Fibroblast of lung (primary cell): ENCODE data around the gene TM7SF2. TPM values are rescaled to one million over a fixed set of nuclear protein-coding genes. Genes with fewer than 3 reads are reported as not detected.

Experiments
- DNase-seq, 2 donors: peaks; one replicate each; pipeline versions ENCODE4 v3.0.0 to v3.0.0-alpha.2; 2010; ENCODE audit warnings: low read depth in 2 of 2
- H2AFZ ChIP-seq: 2 replicates; pipeline ENCODE4 v1.5.1; 2012; ENCODE audit warnings: low read length, control low read depth, inconsistent platforms
- H3K27ac ChIP-seq: 2 replicates; pipeline ENCODE4 v1.5.1; 2011; ENCODE audit warnings: low read length, control low read depth; ENCODE audit not compliant: insufficient read depth
- H3K27me3 ChIP-seq: 2 replicates; pipeline ENCODE4 v1.5.1; 2011; ENCODE audit warnings: mild to moderate bottlenecking, low read length; ENCODE audit not compliant: control insufficient read depth, insufficient read depth
- H3K36me3 ChIP-seq: 2 replicates; pipeline ENCODE4 v1.5.1; 2011; ENCODE audit warnings: low read length; ENCODE audit not compliant: control insufficient read depth, insufficient read depth
- H3K4me1 ChIP-seq: 2 replicates; pipeline ENCODE4 v1.5.1; 2011; ENCODE audit warnings: low read length; ENCODE audit not compliant: control insufficient read depth, insufficient read depth; ENCODE audit errors: extremely low read depth
- H3K4me2 ChIP-seq: 2 replicates; pipeline ENCODE4 v1.5.1; 2011; ENCODE audit warnings: low read length, control low read depth; ENCODE audit not compliant: insufficient read depth; ENCODE audit errors: extremely low read depth
- H3K4me3 ChIP-seq, 4 experiments: fragments of 200-600 bp in 1 of 4; sonication (generic) in 1 of 4; replicated peaks in 1 of 4; 2 replicates each; pipeline ENCODE4 v1.5.1; 2011 to 2016; ENCODE audit warnings: low read length in 4 of 4, low read depth in 3 of 4, mild to moderate bottlenecking in 3 of 4, control low read depth in 2 of 4, inconsistent platforms in 1 of 4, mixed read lengths in 1 of 4; ENCODE audit not compliant: insufficient read depth in 1 of 4; ENCODE audit errors: control extremely low read depth in 1 of 4
- H3K79me2 ChIP-seq: 2 replicates; pipeline ENCODE4 v1.5.1; 2012; ENCODE audit warnings: mild to moderate bottlenecking, low read length, inconsistent platforms; ENCODE audit not compliant: control insufficient read depth, insufficient read depth
- H3K9ac ChIP-seq: 2 replicates; pipeline ENCODE4 v1.5.1; 2011; ENCODE audit warnings: mild to moderate bottlenecking, low read length, control low read depth; ENCODE audit not compliant: insufficient read depth
- H3K9me3 ChIP-seq: 2 replicates; pipeline ENCODE4 v1.5.1; 2012; ENCODE audit warnings: low read depth, low read length; ENCODE audit not compliant: control insufficient read depth, insufficient read depth
- H4K20me1 ChIP-seq: 2 replicates; pipeline ENCODE4 v1.5.1; 2011; ENCODE audit warnings: low read length; ENCODE audit not compliant: control insufficient read depth, insufficient read depth; ENCODE audit errors: extremely low read depth
- CTCF ChIP-seq, 2 donors: IDR thresholded peaks in 1 of 2; conservative IDR thresholded peaks in 1 of 2; 1 replicate in 1 of 2; 2 replicates in 1 of 2; pipeline ENCODE4 v1.5.1; 2011 to 2012; ENCODE audit warnings: low read length in 2 of 2, control low read depth in 1 of 2, inconsistent platforms in 1 of 2, low read depth in 1 of 2, mild to moderate bottlenecking in 1 of 2
- EZH2 ChIP-seq: IDR thresholded peaks from 2 replicates; pipeline ENCODE4 v1.5.1; 2012; ENCODE audit warnings: low read length, control low read depth, mild to moderate bottlenecking; ENCODE audit errors: missing control alignments
- polyA plus RNA-seq, 2 donors: library from polyadenylated mRNA; depleted of rRNA in 1 of 2; stranded (reverse) in 1 of 2; unstranded in 1 of 2; fragments of >200 nt; gene quantifications; 2 replicates each; pipeline ENCODE4 v1.2.1, GENCODE V29; 2011 to 2012; ENCODE audit warnings: missing spikeins in 1 of 2
- total RNA-seq: library from RNA; depleted of rRNA; stranded (reverse); fragments of >200 nt; gene quantifications from 2 replicates; pipeline ENCODE4 v1.2.1, GENCODE V29; 2014

The TM7SF2 gene
- total and polyA plus RNA-seq, 2 donors (not counting 1 experiment from before 2014, with no cell fraction given), result 11.7 to 89.5 TPM

- H3K4me2 ChIP-seq, result no peak overlapping the region
- no peak overlapping the region for H3K4me3 ChIP-seq
- H3K9me3 ChIP-seq, result no peaks in the 10 kb centered on the region
- peaks cover 19% of the 10 kb centered on the region for H3K79me2 ChIP-seq
- no peaks in the 10 kb centered on the region for H4K20me1 ChIP-seq
- peaks cover 12% of the 10 kb centered on the region for H3K36me3 ChIP-seq
- no peak overlapping the region for H3K9ac ChIP-seq
- no peaks in the 10 kb centered on the region for H3K27me3 ChIP-seq
- DNase-seq, result no peak
- TF ChIP-seq CTCF (conservative IDR thresholded peaks at IDR 0.05 in 1 of 2, IDR thresholded peaks at IDR 0.05 in 1 of 2; ENCODE audit: low read depth in 1 of 2, low read length in 2 of 2), result no peak
- TF ChIP-seq EZH2, result no peak
- H3K4me1 ChIP-seq, result peaks cover 19% of the 10 kb centered on the region
- H2AFZ ChIP-seq, result no peak overlapping the region
- no peak overlapping the region for H3K27ac ChIP-seq
These were observed 3.9 kb downstream of the TM7SF2 start for GRCh38 chr11:65115361-65116082.

- H4K20me1 ChIP-seq, result no peaks in the 10 kb centered on the region
- peaks cover 30% of the 10 kb centered on the region for H3K79me2 ChIP-seq
- H2AFZ ChIP-seq, result no peak overlapping the region
- H3K27me3 ChIP-seq, result no peaks in the 10 kb centered on the region
- peak overlapping the region; percentile 64 for H3K4me2 ChIP-seq
- H3K9ac ChIP-seq, result peak overlapping the region; percentile 88
- DNase-seq, result peak; percentile 27 to 82
- peaks cover 22% of the 10 kb centered on the region for H3K4me1 ChIP-seq
- H3K9me3 ChIP-seq, result no peaks in the 10 kb centered on the region
- peaks cover 15% of the 10 kb centered on the region for H3K36me3 ChIP-seq
- H3K4me3 ChIP-seq, result peak overlapping the region; percentile 74 to 94 (median 83)
- peak overlapping the region; percentile 85 for H3K27ac ChIP-seq
- no peak for TF ChIP-seq CTCF (conservative IDR thresholded peaks at IDR 0.05 in 1 of 2, IDR thresholded peaks at IDR 0.05 in 1 of 2; ENCODE audit: low read depth in 1 of 2, low read length in 2 of 2)
- TF ChIP-seq EZH2, result no peak
These were observed 4.9 kb downstream of the TM7SF2 start for GRCh38 chr11:65116370-65117205.
